ENCODE data around the gene LPO.

DNA sequence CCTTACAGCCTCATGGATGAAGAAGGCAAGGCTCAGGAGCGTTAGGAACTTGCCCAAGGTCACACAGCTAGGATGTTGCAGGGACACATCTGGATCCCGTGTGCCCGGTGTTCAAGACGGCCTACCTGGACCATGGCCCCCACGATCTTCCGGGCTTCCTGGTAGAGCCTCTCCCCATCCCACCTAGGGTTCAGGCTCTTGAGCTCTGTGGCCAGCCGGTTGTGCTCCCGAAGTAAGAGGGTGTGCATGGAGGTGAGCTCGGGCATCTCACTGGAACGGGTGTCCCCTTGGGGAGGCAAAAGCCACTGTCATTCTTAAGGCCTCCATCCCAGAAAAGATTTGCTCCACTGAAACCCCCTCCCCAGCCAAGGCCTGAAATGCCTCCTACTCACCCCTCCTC is 37.0 kb downstream of the LPO start:
- no peak for TF ChIP-seq ZZZ3 (IDR thresholded peaks at IDR 0.05; ENCODE audit: control insufficient read depth, insufficient read length, low read depth)
- TF ChIP-seq YBX1 (IDR thresholded peaks at IDR 0.05) = no peak
- TF ChIP-seq MEF2A (IDR thresholded peaks at IDR 0.05; ENCODE audit: insufficient read depth, low read depth, low read length) = no peak
- no peak for TF ChIP-seq POLR2A (IDR thresholded peaks at IDR 0.05; ENCODE audit: low read depth, low read length)
- no peak for TF ChIP-seq RFX5 (IDR thresholded peaks at IDR 0.05; ENCODE audit: low read depth, low read length)

All from GM12878 (cell line).